ENCODE results near the gene CYB5R4.

The CYB5R4 gene

GRCh38 chr6:83873869-83874268 is 14.4 kb downstream of the CYB5R4 start:
- no peak overlapping the region for H3K4me3 ChIP-seq (ENCODE audit: low read length)
- no peak for TF ChIP-seq CTCF (IDR thresholded peaks at IDR 0.05; ENCODE audit: insufficient read depth, low read depth, low read length, missing control alignments)
- DNase-seq (ENCODE audit: low read depth), result no peak

- H3K4me3 ChIP-seq (ENCODE audit: low read length), result no peak overlapping the region
- TF ChIP-seq CTCF (IDR thresholded peaks at IDR 0.05; ENCODE audit: insufficient read depth, low read depth, low read length, missing control alignments), result no peak
- DNase-seq (ENCODE audit: low read depth), result no peak
These were observed 16.4 kb downstream of the CYB5R4 start for GRCh38 chr6:83875843-83876242.

GRCh38 chr6:83878902-83879644 is 19.6 kb downstream of the CYB5R4 start:
- DNase-seq (ENCODE audit: low read depth), result no peak
- TF ChIP-seq CTCF (IDR thresholded peaks at IDR 0.05; ENCODE audit: insufficient read depth, low read depth, low read length, missing control alignments), result no peak
- no peak overlapping the region for H3K4me3 ChIP-seq (ENCODE audit: low read length)

- DNase-seq (ENCODE audit: low read depth), result no peak
- no peak for TF ChIP-seq CTCF (IDR thresholded peaks at IDR 0.05; ENCODE audit: insufficient read depth, low read depth, low read length, missing control alignments)
These were observed 20.3 kb downstream of the CYB5R4 start for GRCh38 chr6:83879746-83880145.

GRCh38 chr6:83883240-83883639 is 23.8 kb downstream of the CYB5R4 start:
- DNase-seq (ENCODE audit: low read depth), result no peak
- TF ChIP-seq CTCF (IDR thresholded peaks at IDR 0.05; ENCODE audit: insufficient read depth, low read depth, low read length, missing control alignments), result no peak
- H3K4me3 ChIP-seq (ENCODE audit: low read length), result no peak overlapping the region

More at GRCh38 chr6:83879746-83880145, 20.3 kb downstream of the CYB5R4 start:
- no peak overlapping the region for H3K4me3 ChIP-seq (ENCODE audit: low read length)

GRCh38 chr6:83884523-83884922 is 25.0 kb downstream of the CYB5R4 start:
- peak; percentile 57 for TF ChIP-seq CTCF (IDR thresholded peaks at IDR 0.05; ENCODE audit: insufficient read depth, low read depth, low read length, missing control alignments)
- H3K4me3 ChIP-seq (ENCODE audit: low read length), result no peak overlapping the region
- DNase-seq (ENCODE audit: low read depth), result peak; percentile 62

- no peak for DNase-seq (ENCODE audit: low read depth)
- H3K4me3 ChIP-seq (ENCODE audit: low read length), result no peak overlapping the region
- TF ChIP-seq CTCF (IDR thresholded peaks at IDR 0.05; ENCODE audit: insufficient read depth, low read depth, low read length, missing control alignments), result no peak
These were observed 26.5 kb downstream of the CYB5R4 start for GRCh38 chr6:83885984-83886383.

Measured in epithelial cell of esophagus (primary cell).